GM12872 (cell line): ENCODE data around the gene NUP214.

ENCODE experiments used
- CTCF ChIP-seq: IDR thresholded peaks from 3 replicates; pipeline ENCODE4 v1.5.1; 2011; ENCODE audit warnings: low read depth, mild to moderate bottlenecking, low read length, moderate library complexity; ENCODE audit not compliant: insufficient read depth

The NUP214 gene

GRCh38 chr9:131226226-131226625 lies 100.8 kb downstream of the NUP214 start:
- no peak for TF ChIP-seq CTCF

GRCh38 chr9:131227112-131227958 lies 101.9 kb downstream of the NUP214 start:
- TF ChIP-seq CTCF = no peak

GRCh38 chr9:131227959-131228460 lies 102.6 kb downstream of the NUP214 start:
- no peak for TF ChIP-seq CTCF

- no peak for TF ChIP-seq CTCF
These were observed 103.6 kb downstream of the NUP214 start for GRCh38 chr9:131228988-131229387.

GRCh38 chr9:131233556-131233955 lies 108.2 kb downstream of the NUP214 start:
- no peak for TF ChIP-seq CTCF

- no peak for TF ChIP-seq CTCF
These were observed 108.6 kb downstream of the NUP214 start for GRCh38 chr9:131233995-131234394.

GRCh38 chr9:131234799-131235479 lies 109.6 kb downstream of the NUP214 start:
- TF ChIP-seq CTCF = no peak
